PC-9 (cell line): ENCODE data around the gene PRAMEF1. TPM values are rescaled to one million over a fixed set of nuclear protein-coding genes. Genes with fewer than 3 reads are reported as not detected.

Experiments used
- BruUV-seq: library from RNA; stranded (reverse); fragments of 400-500 nt; replicated peaks from 2 replicates; lab custom pipeline; 2021; lab: Mats Ljungman, UMichigan
- CTCF ChIA-PET: fragments of 300-600 bp; sonication (Branson Sonifier 250); formaldehyde crosslinking; loops from one replicate; lab custom pipeline; 2022; ENCODE audit warnings: antibody characterized with exemption; lab: Charles Lee
- POLR2A ChIA-PET: fragments of 300-600 bp; sonication (Branson Sonifier 250); formaldehyde crosslinking; loops from one replicate; lab custom pipeline; 2022; ENCODE audit warnings: antibody characterized with exemption; ENCODE audit not compliant: unreplicated experiment; lab: Charles Lee
- DNase-seq, 2 experiments: peaks; one replicate each; pipeline versions ENCODE4 v3.0.0 to v3.0.0-alpha.2; 2015 to 2022; ENCODE audit warnings: mixed read lengths in 1 of 2
- H2AFZ ChIP-seq: fragments of 200-600 bp; sonication (generic); 2 replicates; pipeline ENCODE4 v1.8.1; 2017; ENCODE audit warnings: antibody characterized with exemption
- H3F3A ChIP-seq: fragments of 200-600 bp; sonication (generic); 2 replicates; pipeline ENCODE4 v1.8.1; 2017; ENCODE audit warnings: antibody characterized with exemption, mild to moderate bottlenecking, low read depth; ENCODE audit not compliant: insufficient read depth
- H3K27ac ChIP-seq: fragments of 200-600 bp; sonication (generic); 2 replicates; pipeline ENCODE4 v1.6.1; 2016; ENCODE audit warnings: mixed run types
- H3K27me3 ChIP-seq: fragments of 200-600 bp; sonication (generic); 2 replicates; pipeline ENCODE4 v1.6.1; 2016; ENCODE audit warnings: low read depth, mixed run types; ENCODE audit not compliant: insufficient read depth
- H3K36me3 ChIP-seq: fragments of 200-600 bp; sonication (generic); 2 replicates; pipeline ENCODE4 v1.6.1; 2016; ENCODE audit warnings: low read depth, mixed run types
- H3K4me1 ChIP-seq: fragments of 200-600 bp; sonication (generic); replicated peaks from 2 replicates; pipeline ENCODE4 v1.6.1; 2016; ENCODE audit warnings: mixed run types; ENCODE audit not compliant: insufficient read depth
- H3K4me2 ChIP-seq: fragments of 200-600 bp; sonication (generic); 2 replicates; pipeline ENCODE4 v1.6.1; 2017; ENCODE audit warnings: mixed run types
- H3K4me3 ChIP-seq: fragments of 200-600 bp; sonication (generic); 2 replicates; pipeline ENCODE4 v1.6.1; 2016; ENCODE audit warnings: mixed run types
- H3K79me2 ChIP-seq: fragments of 200-600 bp; sonication (generic); 2 replicates; pipeline ENCODE4 v1.6.1; 2017; ENCODE audit warnings: low read depth, mixed run types
- H3K9me2 ChIP-seq: fragments of 200-600 bp; sonication (generic); 2 replicates; pipeline ENCODE4 v1.8.1; 2017; ENCODE audit warnings: mild to moderate bottlenecking; ENCODE audit not compliant: insufficient read depth
- H3K9me3 ChIP-seq: fragments of 200-600 bp; sonication (generic); 2 replicates; pipeline ENCODE4 v1.8.1; 2016; ENCODE audit warnings: low read depth; ENCODE audit not compliant: insufficient read depth
- H4K20me1 ChIP-seq: fragments of 200-600 bp; sonication (generic); 2 replicates; pipeline ENCODE4 v1.8.1; 2017; ENCODE audit not compliant: insufficient read depth
- CTCF ChIP-seq: fragments of 200-600 bp; sonication (generic); conservative IDR thresholded peaks from 2 replicates; pipeline ENCODE4 v1.6.1; 2017; ENCODE audit warnings: mixed run types, antibody characterized with exemption, mild to moderate bottlenecking, moderate library complexity
- EZH2 ChIP-seq: fragments of 200-600 bp; sonication (generic); IDR thresholded peaks from 2 replicates; pipeline ENCODE4 v1.8.0; 2017; ENCODE audit warnings: antibody characterized with exemption, low read depth
- intact Hi-C: fragments of 100-400 bp; cut with micrococcal nuclease; formaldehyde crosslinking; loops from one replicate; pipeline ENCODE4 v1.10.0; 2022; ENCODE audit not compliant: unreplicated experiment
- total RNA-seq: library from RNA; stranded (reverse); gene quantifications from 2 replicates; pipeline ENCODE4 v1.2.3, GENCODE V29; 2021

The PRAMEF1 gene
- total RNA-seq, 1 experiment from 2014 or later, result not detected

- no peaks in the 10 kb centered on the region for H3K36me3 ChIP-seq
- H3K27me3 ChIP-seq, result peaks cover 9% of the 10 kb centered on the region; the same call in 1 of the 2 replicates
- CTCF ChIA-PET, result no interaction called here
- intact Hi-C loops, result no loop called here
- H3K79me2 ChIP-seq, result no peaks in the 10 kb centered on the region
- H3K27ac ChIP-seq, result no peak within 1 kb of the TSS
- H4K20me1 ChIP-seq, result no peaks in the 10 kb centered on the region
- H3F3A ChIP-seq, result no peaks in the 10 kb centered on the region
- H3K4me3 ChIP-seq, result no peak within 1 kb of the TSS
- no peaks in the 10 kb centered on the region for H3K9me2 ChIP-seq
- no peaks in the 10 kb centered on the region for H3K9me3 ChIP-seq
- no TSS peak for BruUV-seq
- POLR2A ChIA-PET, result no interaction called here
- no peak within 1 kb of the TSS for H3K4me2 ChIP-seq
- no peaks in the 10 kb centered on the region for H3K4me1 ChIP-seq
- H2AFZ ChIP-seq, result no peak within 1 kb of the TSS
- TF ChIP-seq CTCF (no peak), EZH2 (no peak)
- DNase-seq, result no peak
Observed at GRCh38 chr1:12745992-12746323, 45.2 kb upstream of the PRAMEF1 start, which contains the start of gene CFAP107. TSS of gene CFAP107 (plus strand) at chr1:12746200. CDS start at chr1:12746431, 231 bp downstream.

GRCh38 chr1:12748778-12749355, 42.3 kb upstream of the PRAMEF1 start:
- Histone ChIP-seq H2AFZ (no peak overlapping the region), H3K4me2 (no peak overlapping the region), H3K9me3 (no peaks in the 10 kb centered on the region), H3K79me2 (no peaks in the 10 kb centered on the region), H3K27ac (no peak overlapping the region), H4K20me1 (no peaks in the 10 kb centered on the region), H3K36me3 (no peaks in the 10 kb centered on the region), H3F3A (no peaks in the 10 kb centered on the region), H3K9me2 (no peaks in the 10 kb centered on the region), H3K27me3 (peaks cover 22% of the 10 kb centered on the region; the same call in 1 of the 2 replicates), H3K4me3 (no peak overlapping the region), H3K4me1 (no peaks in the 10 kb centered on the region)
- TF ChIP-seq EZH2 (no peak), CTCF (no peak)
- intact Hi-C loops, result no loop called here
- ChIA-PET POLR2A (no interaction called here), CTCF (no interaction called here)
- no peak for DNase-seq
- BruUV-seq, result no TSS peak

- ChIA-PET CTCF (no interaction called here), POLR2A (no interaction called here)
- Histone ChIP-seq H2AFZ (no peak overlapping the region), H3K9me3 (no peaks in the 10 kb centered on the region), H3K4me2 (no peak overlapping the region), H3K4me3 (no peak overlapping the region), H3K36me3 (no peaks in the 10 kb centered on the region), H3K27ac (no peak overlapping the region), H3K27me3 (peaks cover 69% of the 10 kb centered on the region), H3F3A (no peaks in the 10 kb centered on the region), H4K20me1 (no peaks in the 10 kb centered on the region), H3K4me1 (no peaks in the 10 kb centered on the region), H3K79me2 (no peaks in the 10 kb centered on the region), H3K9me2 (no peaks in the 10 kb centered on the region)
- BruUV-seq, result no TSS peak
- intact Hi-C loops, result no loop called here
- TF ChIP-seq CTCF (no peak), EZH2 (no peak)
- DNase-seq, result no peak
Observed at GRCh38 chr1:12754738-12755137, 36.5 kb upstream of the PRAMEF1 start.
